BE2C (cell line): ENCODE measurements around the gene ENTPD6.

ENCODE experiments used
- DNase-seq: peaks from one replicate; pipeline ENCODE4 v3.0.0-alpha.2; 2020
- H3K27me3 ChIP-seq: fragments of 250-450 bp; sonication (Bioruptor Pico); 2 replicates; pipeline ENCODE4 v1.5.1; 2020; ENCODE audit warnings: mild to moderate bottlenecking
- H3K36me3 ChIP-seq: fragments of 250-450 bp; sonication (Bioruptor Pico); 2 replicates; pipeline ENCODE4 v1.5.1; 2020; ENCODE audit warnings: mild to moderate bottlenecking
- H3K4me1 ChIP-seq: fragments of 250-450 bp; sonication (Bioruptor Pico); 2 replicates; pipeline ENCODE4 v1.5.1; 2020
- H3K4me3 ChIP-seq: 2 replicates; pipeline ENCODE4 v1.5.1; 2011; ENCODE audit warnings: low read depth, low read length
- H3K9me3 ChIP-seq: fragments of 250-450 bp; sonication (Bioruptor Pico); 2 replicates; pipeline ENCODE4 v1.5.1; 2020
- TF ChIP-seq, protein P1 (sequence below): IDR thresholded peaks from 2 replicates; pipeline ENCODE4 v1.5.1; 2012; ENCODE audit warnings: mild to moderate bottlenecking, low read depth, low read length

The ENTPD6 gene

GRCh38 chr20:25194333-25194972 lies 1.1 kb upstream of the ENTPD6 start:
- Histone ChIP-seq H3K4me3 (no peak overlapping the region), H3K27me3 (0 out of 2 replicates have a peak, but pooled peaks cover 2% of the 10 kb centered on the region), H3K36me3 (no peaks in the 10 kb centered on the region), H3K9me3 (no peaks in the 10 kb centered on the region), H3K4me1 (peaks cover 7% of the 10 kb centered on the region)
- DNase-seq, result no peak
- TF ChIP-seq, protein P1, sequence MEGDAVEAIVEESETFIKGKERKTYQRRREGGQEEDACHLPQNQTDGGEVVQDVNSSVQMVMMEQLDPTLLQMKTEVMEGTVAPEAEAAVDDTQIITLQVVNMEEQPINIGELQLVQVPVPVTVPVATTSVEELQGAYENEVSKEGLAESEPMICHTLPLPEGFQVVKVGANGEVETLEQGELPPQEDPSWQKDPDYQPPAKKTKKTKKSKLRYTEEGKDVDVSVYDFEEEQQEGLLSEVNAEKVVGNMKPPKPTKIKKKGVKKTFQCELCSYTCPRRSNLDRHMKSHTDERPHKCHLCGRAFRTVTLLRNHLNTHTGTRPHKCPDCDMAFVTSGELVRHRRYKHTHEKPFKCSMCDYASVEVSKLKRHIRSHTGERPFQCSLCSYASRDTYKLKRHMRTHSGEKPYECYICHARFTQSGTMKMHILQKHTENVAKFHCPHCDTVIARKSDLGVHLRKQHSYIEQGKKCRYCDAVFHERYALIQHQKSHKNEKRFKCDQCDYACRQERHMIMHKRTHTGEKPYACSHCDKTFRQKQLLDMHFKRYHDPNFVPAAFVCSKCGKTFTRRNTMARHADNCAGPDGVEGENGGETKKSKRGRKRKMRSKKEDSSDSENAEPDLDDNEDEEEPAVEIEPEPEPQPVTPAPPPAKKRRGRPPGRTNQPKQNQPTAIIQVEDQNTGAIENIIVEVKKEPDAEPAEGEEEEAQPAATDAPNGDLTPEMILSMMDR, result no peak

- H3K9me3 ChIP-seq, result no peaks in the 10 kb centered on the region
- peaks cover 9% of the 10 kb centered on the region for H3K4me1 ChIP-seq
- no peaks in the 10 kb centered on the region for H3K27me3 ChIP-seq
- DNase-seq, result peak; percentile 54
- no peaks in the 10 kb centered on the region for H3K36me3 ChIP-seq
- TF ChIP-seq, protein P1, result no peak
- peak overlapping the region; percentile 92 for H3K4me3 ChIP-seq
These were observed 662 bp downstream of the ENTPD6 start for GRCh38 chr20:25195962-25196785.

- DNase-seq, result no peak
- Histone ChIP-seq H3K4me3 (peak overlapping the region; percentile 92), H3K4me1 (peaks cover 9% of the 10 kb centered on the region), H3K27me3 (no peaks in the 10 kb centered on the region), H3K36me3 (no peaks in the 10 kb centered on the region), H3K9me3 (no peaks in the 10 kb centered on the region)
- TF ChIP-seq, protein P1, result no peak
These were observed 1.2 kb downstream of the ENTPD6 start for GRCh38 chr20:25196786-25197120.

DNA sequence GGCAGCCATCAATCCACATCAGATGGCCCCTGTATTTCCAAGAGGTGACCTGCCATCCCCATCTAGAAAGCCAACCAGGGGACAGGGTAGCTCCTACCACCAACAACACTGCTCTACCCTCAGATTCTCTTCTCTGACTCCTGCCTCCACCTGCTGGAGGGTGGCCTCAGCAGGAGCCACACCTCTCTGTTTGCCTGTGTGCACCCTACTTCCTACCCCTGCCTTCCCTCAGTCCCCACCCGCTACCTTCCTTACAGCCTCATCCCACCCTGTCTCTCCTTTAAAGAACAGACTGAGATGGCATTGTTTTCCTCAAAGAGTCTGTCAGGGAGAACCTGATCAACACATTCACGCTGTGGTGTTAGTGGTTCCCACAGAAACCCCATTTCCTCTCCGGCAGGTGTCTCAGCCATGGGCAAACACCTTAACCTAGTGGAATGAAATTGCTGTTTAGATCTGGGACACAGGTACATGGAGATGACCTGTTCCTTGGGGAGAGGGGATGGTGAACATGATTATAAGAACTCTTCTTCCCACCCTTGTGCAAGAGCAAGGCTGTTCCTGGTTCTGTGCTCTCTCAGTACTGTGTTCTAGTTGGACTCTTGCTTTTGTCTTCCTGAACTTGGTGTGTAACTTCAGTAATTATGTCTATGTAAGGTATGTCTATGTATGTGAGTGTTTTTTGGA lies 1.8 kb downstream of the ENTPD6 start:
- Histone ChIP-seq H3K9me3 (no peaks in the 10 kb centered on the region), H3K4me1 (peaks cover 9% of the 10 kb centered on the region), H3K4me3 (no peak overlapping the region), H3K36me3 (no peaks in the 10 kb centered on the region), H3K27me3 (no peaks in the 10 kb centered on the region)
- DNase-seq, result no peak
- TF ChIP-seq, protein P1, result no peak

DNA sequence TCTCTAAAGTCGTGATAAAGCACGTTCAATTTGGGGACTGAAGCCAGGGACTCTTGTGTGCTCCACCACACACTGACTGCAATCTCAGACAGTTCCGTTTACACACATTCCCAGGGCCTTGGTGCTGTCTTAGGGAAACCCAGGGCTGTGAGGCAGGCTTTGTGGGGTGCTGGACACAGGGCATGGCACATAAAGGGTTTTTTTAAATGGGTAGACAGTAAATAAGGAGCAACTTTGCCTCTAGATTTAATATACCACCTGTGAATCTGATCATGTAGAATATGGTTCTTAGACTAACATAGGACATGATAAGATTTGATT lies 2.3 kb downstream of the ENTPD6 start:
- TF ChIP-seq, protein P1, result no peak
- Histone ChIP-seq H3K4me1 (peaks cover 9% of the 10 kb centered on the region), H3K36me3 (no peaks in the 10 kb centered on the region), H3K4me3 (no peak overlapping the region), H3K27me3 (no peaks in the 10 kb centered on the region), H3K9me3 (no peaks in the 10 kb centered on the region)
- DNase-seq, result no peak
